Omental fat pad (tissue), 4 donors: ENCODE results near the gene PAFAH2. TPM values are rescaled to one million over a fixed set of nuclear protein-coding genes. Genes with fewer than 3 reads are reported as not detected.
"Not testable (repeated sequence)": the region's sequence is repeated elsewhere in the genome, so short reads cannot be mapped to it uniquely, and the experiment has no call there.

ENCODE experiments used
- ATAC-seq: fragments of 150-250 bp; one replicate; pipeline ENCODE4 v1.9.1; 2016; ENCODE audit warnings: mild to moderate bottlenecking, moderate library complexity; ENCODE audit not compliant: low FRiP score
- DNase-seq: peaks from one replicate; pipeline ENCODE4 v3.0.0-alpha.2; 2019; ENCODE audit warnings: low spot score
- total RNA-seq, 4 donors: library from RNA; depleted of rRNA; stranded (reverse); fragments of >200 nt; gene quantifications; one replicate each; pipeline ENCODE4 v1.1.0, GENCODE V29; 2016
- TF ChIP-seq, protein P1 (sequence below), 3 donors: fragments of 450-650 bp; IDR thresholded peaks; one replicate each; pipeline ENCODE4 v1.5.1; 2016 to 2017; ENCODE audit warnings: antibody characterized with exemption in 3 of 3, mild to moderate bottlenecking in 3 of 3, moderate library complexity in 2 of 3

PAFAH2 gene
- total RNA-seq, 4 donors from 2014 or later = 5.3 to 9.8 (median 8.2) TPM

DNA sequence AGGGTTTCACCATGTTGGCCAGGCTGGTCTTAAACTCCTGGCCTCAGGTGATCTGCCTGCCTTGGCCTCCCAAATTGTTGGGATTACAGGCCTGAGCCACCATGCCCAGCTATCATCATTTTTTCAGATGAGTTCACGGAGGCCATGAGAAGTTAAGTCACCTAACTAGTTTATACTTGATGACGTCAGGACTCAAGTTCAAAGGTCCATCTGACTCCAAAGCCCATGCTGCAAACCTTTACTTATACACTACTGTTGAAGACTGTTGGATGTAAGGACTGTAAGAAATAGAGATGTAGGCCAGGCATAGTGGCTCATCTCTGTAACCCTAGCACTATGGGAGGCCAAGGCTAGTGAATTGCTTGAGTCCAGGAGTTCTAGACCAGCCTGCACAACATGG is 50.8 kb downstream of the PAFAH2 start:
- DNase-seq (no peak), ATAC-seq (no peak)
- TF ChIP-seq, protein P1, sequence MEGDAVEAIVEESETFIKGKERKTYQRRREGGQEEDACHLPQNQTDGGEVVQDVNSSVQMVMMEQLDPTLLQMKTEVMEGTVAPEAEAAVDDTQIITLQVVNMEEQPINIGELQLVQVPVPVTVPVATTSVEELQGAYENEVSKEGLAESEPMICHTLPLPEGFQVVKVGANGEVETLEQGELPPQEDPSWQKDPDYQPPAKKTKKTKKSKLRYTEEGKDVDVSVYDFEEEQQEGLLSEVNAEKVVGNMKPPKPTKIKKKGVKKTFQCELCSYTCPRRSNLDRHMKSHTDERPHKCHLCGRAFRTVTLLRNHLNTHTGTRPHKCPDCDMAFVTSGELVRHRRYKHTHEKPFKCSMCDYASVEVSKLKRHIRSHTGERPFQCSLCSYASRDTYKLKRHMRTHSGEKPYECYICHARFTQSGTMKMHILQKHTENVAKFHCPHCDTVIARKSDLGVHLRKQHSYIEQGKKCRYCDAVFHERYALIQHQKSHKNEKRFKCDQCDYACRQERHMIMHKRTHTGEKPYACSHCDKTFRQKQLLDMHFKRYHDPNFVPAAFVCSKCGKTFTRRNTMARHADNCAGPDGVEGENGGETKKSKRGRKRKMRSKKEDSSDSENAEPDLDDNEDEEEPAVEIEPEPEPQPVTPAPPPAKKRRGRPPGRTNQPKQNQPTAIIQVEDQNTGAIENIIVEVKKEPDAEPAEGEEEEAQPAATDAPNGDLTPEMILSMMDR (IDR thresholded peaks at IDR 0.05) = no peak

GRCh38 chr1:25945761-25946160 is 52.1 kb downstream of the PAFAH2 start:
- TF ChIP-seq, protein P1 (IDR thresholded peaks at IDR 0.05) = no peak
- no peak for ATAC-seq
- DNase-seq = no peak

DNA sequence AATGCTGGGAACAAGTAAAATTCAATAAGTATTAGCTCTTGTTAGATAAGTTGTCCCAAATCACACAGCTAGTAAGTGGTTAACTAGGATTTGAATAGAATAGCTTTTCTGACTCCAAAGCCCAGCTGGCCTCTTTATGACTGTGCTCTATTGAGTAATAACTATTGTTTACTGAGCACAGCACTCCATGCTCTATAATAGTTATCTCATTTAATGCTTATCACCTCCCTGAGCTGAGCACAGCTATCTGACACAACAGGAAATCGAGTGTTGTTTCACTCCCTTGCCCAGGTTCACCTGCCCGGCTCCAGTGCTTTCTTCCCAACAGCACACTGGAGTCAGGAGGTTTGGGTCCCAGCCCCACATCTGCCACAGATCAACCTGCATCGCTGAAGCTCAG is 52.9 kb downstream of the PAFAH2 start:
- DNase-seq = no peak
- ATAC-seq = no peak
- TF ChIP-seq, protein P1 (IDR thresholded peaks at IDR 0.05) = no peak

GRCh38 chr1:25943511-25943910 is 54.4 kb downstream of the PAFAH2 start:
- DNase-seq, ATAC-seq: not testable (repeated sequence)

- no peak for ATAC-seq
- DNase-seq = no peak
- TF ChIP-seq, protein P1 (IDR thresholded peaks at IDR 0.05) = no peak
Measured at GRCh38 chr1:25936947-25937346, 60.9 kb downstream of the PAFAH2 start.

DNA sequence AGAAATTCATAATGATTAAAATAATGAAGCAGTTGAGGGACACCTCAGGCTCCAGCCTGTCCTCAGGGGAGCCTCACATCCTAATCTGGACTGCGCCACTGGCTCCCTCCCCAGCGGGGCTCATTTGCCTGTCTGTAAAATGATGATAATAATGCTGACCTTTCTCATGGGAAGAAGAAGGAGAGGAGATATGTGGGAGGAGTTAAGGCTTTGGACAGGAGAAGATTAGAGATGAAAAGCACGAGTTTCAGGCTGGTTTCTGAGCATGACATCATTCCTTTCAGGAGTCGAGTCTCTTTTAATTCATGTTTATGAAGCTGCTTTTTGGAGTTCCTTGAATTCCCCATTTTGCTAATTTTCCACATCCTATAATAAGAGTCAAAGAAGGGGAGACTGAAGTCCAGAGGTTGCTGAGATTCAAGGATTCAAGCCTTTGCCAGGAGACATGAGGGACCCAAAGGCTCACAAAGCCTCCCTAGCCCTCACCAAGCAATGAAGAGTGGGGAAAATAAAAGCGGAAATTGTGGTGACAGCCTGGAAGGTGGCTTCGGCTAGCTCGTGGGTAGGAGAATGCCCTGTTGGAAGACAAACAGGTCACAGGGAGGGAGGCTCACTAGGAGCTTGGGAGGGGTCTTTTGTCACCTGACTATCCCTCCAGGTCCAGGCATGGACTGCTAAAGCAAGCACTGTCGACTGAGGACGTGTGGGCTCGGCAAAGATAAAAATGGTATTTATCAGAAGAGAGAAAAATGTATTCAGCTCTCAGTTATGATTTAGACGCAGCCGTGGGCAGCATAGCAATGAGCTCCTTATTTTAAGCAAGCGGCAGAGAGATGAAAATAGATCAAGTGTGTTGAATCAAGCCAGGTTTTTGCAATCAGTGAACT is 64.1 kb downstream of the PAFAH2 start:
- ATAC-seq (peak; percentile 74), DNase-seq (no peak)
- TF ChIP-seq, protein P1 (IDR thresholded peaks at IDR 0.05) = no peak

GRCh38 chr1:25932811-25933400 is 65.0 kb downstream of the PAFAH2 start:
- ATAC-seq, DNase-seq: not testable (repeated sequence)

GRCh38 chr1:25932321-25932720 is 65.5 kb downstream of the PAFAH2 start:
- DNase-seq = no peak
- TF ChIP-seq, protein P1 (IDR thresholded peaks at IDR 0.05) = no peak

More at GRCh38 chr1:25932321-25932720, 65.5 kb downstream of the PAFAH2 start:
- ATAC-seq = no peak
